GM21367 (cell line): ENCODE data around the gene DPEP1.
"Not testable (repeated sequence)": the region's sequence is repeated elsewhere in the genome, so short reads cannot be mapped to it uniquely, and the experiment has no call there.

ENCODE experiments used
- ATAC-seq: cut with Tn5 transposase; IDR thresholded peaks from one replicate; pipeline ENCODE4 v1.9.1; 2021; ENCODE audit not compliant: unreplicated experiment

The DPEP1 gene

DNA sequence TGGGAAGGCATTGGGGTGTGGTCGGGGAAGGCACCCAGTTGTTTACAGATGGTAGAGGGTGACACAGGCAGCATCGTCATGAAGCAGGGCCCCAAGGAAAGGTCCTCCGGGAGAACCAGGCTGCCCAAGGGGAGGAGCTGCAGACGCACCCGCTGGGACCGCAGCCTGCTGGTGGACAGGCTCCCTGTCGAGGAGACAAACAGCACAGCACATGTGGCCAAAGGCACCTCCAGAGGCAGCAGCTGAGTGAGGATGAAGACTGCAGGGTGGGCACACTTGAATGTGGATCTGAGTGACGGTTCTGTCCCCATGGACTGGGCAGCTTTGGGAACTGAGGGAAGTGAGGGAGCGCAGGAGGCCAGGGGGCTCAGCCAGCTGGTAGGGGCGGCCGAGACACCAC is 31.7 kb downstream of the DPEP1 start:
- no peak for ATAC-seq

DNA sequence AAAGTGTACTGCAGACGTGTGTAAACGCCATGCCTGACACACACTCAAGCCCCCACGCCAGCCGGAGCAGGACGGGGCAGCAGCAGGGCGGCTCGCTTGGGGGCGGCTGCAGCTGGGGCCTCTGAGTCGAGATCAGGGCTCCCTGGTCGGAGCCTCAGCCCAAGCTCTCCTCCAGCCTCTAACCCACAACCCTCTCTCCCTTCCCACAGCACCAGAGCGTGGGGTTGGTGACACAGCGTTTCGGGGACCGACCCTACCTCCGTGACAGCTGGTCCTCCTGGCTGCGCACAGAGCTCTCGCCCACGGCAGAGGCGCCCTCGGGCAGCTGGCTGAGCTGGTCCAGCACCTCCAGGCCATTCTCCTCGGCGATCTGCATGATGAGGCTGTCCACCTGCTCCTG is 32.8 kb downstream of the DPEP1 start:
- no peak for ATAC-seq

DNA sequence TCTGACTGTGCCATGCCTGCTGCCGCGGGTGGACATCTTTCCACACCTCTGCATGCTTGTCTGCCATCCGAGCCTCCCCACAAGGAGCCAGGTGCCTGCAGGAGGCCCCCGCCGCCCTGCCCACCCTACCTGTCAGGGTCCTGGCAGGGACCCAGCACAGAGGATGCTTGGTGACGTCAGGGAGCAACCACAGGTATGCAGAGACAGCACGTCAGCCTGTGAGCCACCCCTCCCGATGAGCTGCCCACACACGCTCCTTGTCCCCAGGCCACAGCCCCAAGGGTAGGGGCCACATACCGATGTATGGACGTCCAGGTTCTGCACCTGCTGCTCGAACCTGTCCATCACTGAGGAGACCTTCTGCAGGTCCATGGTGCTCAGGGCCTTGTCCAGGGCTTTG is 33.5 kb downstream of the DPEP1 start:
- ATAC-seq = no peak

DNA sequence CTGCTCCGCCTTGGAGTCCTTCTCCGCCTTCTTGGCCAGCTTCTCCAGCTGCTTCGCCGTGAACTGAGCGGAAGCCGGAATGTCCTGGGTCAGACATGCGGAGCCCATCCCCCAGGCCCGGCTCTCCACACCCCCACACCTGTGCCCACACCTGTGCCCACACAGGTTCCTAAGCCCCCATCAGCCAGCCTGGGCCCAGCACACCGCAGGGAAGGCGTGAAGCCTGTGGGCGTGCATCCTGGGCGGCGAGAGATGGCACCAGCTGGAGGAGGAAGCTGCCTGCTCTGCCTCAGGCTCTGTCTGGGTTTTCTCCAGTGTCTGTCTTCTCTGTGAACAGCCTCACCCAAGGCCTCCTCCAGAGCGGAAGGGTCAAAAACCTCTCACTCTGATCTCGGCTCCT is 38.1 kb downstream of the DPEP1 start:
- no peak for ATAC-seq

DNA sequence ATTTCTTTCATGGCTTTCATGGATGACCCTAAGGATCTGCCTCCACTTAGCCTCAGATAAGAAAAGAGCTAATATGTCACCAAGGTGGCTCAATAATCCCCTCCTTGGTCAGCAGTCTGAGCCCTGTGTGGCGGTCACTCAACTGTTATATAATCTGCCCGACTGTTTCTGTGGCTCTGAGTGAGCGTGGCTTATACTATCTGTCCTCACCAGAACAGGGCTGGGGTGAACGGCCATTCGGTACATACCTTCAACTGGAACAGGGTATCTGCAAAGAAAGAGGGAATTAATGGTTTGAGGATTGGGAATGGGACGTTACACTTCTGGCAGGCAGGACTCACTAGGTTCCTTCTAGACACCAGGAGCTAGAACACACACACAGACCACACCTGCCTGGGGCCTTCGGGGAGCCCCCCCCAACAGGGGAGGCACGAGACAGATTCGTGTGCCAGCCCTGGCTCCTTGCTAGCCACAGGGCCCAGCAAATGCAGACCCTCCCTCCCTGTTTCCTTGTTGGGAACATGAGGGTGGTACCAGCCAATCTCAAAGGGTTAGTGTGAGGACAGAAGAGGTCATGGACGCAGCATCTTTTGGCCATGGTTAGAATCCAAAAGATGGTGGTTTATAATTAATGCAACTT is 40.3 kb downstream of the DPEP1 start:
- no peak for ATAC-seq

DNA sequence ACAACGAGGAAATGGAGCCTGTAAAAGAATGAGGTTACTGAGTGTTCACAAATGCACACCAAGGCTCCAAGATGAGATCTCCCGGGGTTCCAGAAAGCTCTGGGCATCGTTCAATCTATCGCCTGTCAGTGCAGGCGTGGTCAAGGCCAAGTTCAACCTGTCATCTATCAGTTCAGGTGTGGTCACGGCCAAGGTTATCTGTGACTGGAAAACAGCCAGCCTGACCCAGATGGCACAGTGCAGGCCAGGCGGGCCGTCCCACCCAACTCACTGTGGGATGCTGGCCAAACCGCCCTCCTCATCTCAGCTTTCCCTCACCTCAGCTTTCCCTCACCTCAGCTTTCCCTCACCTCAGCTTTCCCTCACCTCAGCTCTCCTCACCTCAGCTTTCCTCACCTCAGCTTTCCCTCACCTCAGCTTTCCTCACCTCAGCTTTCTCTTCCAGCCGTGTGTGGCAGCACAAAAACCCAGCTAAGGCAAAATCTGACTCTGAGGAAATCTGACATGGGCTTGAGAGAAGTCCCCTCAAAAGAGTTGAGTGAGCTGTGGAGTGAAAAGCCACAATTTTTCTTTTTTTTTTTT is 41.7 kb downstream of the DPEP1 start:
- ATAC-seq = no peak

DNA sequence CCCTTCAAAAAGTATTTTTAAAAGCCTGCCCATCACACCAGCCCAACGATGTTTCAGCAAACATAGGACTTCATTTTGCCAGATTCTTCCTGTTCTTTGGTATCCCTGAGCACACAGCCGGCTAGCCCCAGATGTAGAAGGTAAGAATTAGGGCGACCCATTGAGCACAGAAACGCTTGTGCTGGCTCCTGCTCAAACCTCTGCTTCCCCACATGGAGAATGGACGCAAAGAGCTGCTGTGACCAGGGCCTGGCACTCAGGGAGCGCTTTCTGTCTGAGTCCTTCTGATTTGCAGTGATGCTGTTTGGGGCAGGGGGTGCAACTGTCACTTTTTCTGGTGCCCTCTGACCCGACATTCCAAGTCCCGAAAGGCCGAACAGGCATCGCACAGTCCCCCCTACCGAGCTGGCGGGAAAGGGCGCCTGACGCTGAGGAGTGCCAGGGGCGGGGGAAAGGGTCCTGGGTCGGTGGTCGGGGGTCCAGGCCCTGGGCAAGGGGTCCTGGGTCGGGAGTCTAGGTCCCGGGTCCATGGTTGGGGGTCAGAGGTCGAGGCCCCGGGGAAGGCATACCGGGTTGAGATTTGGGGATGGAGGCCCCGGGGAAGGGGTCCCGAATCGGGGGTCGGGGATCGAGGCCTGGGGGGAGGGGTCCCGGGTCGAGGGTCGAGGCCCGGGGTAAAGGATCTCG is 43.1 kb downstream of the DPEP1 start:
- no peak for ATAC-seq

DNA sequence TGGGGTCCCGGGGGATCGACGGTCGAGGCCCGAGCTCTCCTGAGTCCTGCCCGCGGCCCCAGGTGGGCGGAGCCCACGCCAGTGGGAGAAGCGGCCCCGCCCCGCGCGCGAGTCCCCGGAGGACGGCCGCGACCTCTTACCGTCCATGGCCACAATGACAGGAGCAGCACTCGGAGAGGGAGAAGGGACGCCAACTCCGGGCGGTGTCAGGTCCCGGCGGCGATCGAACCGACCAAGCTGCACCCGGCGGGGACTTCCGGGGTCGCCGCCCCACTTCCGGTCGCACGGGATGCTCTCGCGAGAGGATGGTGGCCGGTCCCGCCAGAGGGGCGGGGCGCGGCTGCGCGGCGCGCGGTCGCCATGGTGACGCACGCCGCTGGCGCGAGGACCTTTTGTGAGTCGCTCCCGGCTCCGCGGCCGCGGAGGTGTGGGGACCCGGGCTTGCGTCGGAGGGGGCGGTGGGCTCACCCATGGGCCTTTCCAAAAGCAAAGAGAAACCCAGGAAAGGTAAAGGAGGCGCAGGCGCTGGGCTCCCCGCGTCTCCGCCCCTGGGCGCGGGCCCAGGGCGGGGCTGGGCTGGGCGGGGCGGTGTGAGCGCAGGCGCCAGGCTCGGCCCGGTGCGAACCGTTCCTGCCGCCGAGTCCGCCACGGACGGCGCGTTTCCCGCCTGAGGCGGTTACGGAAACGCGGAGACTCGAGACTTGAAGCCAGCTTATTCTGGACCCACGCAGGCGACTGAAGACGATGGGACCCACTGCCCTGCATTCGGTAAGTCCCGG is 44.2 kb downstream of the DPEP1 start, which contains the start of the genes CHMP1A and SPATA33:
Gene CHMP1A, minus strand, starts transcription at position 267 of the 779 bp plus-strand sequence. Its CDS starts 120 bp downstream, at position 147.
Gene SPATA33, plus strand, starts transcription at position 395 of the 779 bp plus-strand sequence. Its CDS starts 76 bp downstream, at position 471.
- ATAC-seq = peak; percentile 85

DNA sequence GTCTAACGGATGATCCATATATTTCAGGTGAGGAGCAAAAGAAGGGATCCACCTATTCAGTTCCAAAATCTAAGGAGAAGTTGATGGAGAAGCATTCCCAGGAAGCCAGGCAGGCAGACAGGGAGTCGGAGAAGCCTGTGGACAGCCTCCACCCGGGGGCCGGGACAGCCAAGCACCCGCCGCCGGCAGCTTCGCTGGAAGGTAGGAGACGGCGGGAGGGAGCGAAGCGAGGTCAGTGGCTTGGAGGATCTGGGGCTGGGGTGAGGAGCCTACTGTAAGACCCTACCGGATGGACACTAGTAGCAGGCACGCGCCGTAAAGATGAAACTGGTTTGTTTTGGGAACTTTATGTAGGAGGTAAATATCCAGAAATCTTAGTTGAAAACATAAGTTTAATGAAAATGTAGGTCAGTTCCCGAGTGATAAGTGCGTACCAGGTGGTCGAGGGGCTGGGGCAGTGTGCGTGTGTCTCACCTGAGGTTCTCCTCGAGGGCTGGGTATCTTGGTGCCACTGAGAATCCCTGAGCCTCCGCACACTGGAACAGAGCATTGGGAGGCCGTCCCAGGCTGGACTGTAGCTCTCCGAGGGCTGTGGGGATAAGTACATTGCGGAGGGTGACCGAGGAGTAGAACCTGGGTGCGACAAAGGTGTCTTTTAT is 44.9 kb downstream of the DPEP1 start:
- ATAC-seq = no peak

DNA sequence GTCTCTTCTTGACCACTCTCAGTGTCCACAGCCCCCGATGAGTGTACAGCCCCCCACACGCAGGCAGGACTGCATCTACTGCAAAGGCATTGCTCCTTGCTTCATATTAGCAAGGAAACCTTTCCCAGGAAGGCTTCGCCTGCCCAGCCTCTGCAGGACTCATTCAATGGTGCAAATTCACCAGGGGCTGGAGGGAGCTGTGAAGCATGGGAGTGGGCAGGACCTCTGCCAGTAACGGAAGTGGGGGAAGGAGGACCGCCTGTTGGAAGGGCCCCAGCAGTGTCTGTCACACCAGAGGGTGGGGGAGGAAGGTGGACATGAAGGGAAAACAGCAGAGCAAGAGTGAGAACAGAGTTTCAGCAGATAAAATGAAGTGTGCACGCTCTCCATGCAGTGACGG is 46.7 kb downstream of the DPEP1 start:
- ATAC-seq = no peak

DNA sequence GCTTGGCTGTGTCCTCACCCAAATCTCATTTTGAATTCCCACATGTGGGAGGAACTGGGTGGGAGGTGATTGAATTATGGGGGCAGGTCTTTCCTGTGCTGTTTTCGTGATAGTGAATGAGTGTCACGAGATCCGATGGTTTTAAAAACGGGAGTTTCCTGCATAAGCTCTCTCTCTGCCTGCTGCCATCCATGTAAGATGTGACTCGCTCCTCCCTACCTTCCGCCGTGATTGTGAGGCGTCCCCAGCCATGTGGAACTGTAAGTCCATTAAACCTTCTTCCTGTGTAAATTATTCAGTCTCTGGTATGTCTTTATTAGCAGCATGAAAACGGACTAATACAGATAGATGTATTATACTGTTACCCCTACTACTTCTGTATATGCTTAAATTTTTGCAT is 47.8 kb downstream of the DPEP1 start:
- no peak for ATAC-seq

DNA sequence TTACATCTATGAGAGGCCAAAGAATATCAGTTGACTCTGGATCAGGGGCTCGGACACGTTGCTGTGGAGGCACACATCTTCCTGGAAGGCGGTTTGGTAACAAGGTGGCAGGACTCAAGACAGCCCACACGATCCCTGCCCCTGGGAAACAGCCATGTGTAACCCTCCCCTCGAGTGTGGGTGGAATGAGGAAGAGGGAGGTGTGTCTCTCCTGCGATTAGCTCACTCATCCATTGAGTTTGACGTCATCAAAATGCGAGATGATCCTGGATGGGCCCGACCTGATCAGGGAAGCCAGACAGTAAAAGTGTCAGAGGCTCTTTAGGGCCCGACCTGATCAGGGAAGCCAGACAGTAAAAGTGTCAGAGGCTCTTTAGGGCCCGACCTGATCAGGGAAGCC is 50.8 kb downstream of the DPEP1 start:
- not testable (repeated sequence) for ATAC-seq

DNA sequence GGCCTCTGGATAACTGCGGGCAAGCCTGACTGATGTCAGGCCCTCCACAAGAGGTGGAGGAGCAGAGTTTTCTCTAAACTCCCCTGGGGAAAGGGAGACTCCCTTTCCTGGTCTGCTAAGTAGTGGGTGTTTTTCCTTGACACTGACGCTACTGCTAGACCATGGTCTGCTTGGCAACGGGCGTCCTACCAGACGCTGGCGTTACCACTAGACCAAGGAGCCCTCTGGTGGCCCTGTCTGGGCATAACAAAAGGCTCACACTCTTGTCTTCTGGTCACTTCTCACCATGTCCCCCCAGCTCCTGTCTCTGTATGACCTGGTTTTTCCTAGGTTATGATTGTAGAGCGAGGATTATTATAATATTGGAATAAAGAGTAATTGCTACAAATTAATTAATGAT is 53.6 kb downstream of the DPEP1 start:
- not testable (repeated sequence) for ATAC-seq

DNA sequence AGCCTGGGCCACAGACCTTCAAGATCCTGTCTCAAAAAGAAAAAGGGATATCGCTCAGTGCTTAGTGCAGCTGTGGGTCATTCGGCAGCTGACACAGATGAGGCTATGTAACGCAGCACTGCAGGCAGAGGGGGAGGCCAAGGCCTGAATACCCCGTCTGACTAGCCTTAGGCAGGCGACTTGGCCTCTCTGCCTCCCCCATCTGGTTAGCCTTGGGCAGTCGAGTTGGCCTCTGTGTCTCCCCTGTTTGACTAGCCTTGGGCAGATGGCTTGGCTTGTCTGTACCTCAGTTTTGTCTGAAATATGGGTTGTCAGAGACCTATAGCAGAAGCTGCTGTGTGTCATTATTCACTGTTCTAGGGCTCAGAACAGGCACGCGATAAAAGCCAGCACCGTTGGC is 54.2 kb downstream of the DPEP1 start:
- no peak for ATAC-seq

DNA sequence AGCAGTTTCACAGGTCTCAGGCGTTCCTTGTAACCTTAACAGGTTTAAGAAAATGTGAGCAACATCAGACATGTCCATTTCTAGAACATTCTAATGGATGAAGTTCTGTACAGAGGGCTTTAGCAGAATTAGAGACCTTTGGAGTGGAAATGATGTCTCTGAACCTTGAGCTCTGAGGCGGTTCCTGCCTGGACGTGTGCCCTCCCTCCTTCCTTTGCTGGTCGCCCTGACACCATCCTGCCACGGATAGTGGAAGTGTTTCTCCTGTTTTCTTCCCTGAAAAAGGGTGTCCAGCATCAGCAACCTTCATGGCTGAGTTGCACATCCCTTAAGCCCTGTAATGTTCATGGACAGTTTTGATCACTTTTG is 55.3 kb downstream of the DPEP1 start:
- ATAC-seq = no peak

DNA sequence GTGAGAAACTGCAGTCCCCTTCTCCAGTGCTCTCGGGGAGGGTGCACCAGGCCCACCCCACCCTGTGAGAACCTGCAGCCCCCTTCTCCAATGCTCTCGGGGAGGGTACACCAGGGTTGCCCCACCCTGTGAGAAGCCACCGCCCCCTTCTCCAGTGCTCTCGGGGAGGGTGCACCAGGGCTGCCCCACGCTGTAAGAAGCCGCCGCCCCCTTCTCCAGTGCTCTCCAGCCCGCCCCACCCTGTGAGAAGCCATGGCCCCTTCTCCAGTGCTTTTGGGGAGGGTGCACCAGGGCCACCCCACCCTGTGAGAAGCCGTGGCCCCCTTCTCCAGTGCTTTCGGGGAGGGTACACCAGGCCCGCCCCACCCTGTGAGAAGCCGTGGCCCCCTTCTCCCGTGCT is 56.3 kb downstream of the DPEP1 start:
- no peak for ATAC-seq

DNA sequence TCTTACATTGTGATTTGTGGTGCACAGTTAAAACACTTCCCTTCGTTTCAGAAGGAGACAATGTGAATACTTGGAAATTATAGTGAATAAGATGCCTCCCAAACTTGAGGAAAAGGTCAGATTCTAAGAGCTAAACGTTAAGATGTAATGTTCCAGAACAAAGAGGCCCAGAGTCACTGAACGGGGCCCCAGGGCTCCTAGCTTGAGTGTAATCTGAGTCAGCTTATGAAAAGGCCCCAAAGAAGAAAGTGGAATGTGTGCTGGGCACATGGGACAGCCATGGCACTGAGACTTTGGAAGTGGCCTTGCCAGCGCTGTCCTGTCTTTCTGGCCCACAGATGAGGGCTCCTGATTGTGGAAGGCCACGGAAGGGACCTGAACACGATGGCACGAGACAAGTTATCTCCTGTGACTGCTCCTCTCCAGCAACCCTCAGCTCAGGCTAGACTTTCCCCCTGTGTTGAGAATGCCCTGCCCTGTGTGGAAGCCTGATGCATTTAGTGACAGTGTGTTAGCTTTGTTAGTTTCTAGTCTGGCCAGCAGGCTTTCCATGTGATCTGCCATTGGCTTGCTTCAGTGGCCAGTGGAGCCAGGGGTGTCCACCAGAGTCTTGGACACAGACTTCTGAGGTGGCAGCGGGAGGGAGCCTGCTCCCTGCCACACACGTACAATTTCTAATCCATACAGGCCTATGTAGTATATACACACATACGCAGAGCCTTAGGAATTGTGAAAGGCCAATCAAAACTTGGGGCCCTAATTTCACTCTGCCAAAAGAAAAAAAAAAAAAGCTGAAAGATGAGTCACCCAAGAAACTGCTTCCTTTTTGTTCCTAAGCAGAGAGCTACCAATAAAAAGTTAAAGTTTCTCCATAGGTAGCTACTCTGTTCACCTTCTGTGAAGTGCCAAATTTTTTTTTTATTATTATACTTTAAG is 57.3 kb downstream of the DPEP1 start:
- no peak for ATAC-seq

DNA sequence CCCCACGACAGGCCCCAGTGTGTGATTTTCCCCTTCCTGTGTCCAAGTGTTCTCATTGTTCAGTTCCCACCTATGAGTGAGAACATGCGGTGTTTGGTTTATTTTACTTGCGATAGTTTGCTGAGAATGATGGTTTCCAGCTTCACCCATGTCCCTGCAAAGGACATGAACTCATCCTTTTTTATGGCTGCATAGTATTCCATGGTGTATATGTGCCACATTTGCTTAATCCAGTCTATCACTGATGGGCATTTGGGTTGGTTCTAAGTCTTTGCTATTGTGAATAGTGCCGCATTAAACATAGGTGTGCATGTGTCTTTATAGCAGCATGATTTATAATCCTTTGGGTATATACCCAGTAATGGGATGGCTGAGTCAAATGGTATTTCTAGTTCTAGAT is 58.1 kb downstream of the DPEP1 start:
- ATAC-seq = not testable (repeated sequence)

DNA sequence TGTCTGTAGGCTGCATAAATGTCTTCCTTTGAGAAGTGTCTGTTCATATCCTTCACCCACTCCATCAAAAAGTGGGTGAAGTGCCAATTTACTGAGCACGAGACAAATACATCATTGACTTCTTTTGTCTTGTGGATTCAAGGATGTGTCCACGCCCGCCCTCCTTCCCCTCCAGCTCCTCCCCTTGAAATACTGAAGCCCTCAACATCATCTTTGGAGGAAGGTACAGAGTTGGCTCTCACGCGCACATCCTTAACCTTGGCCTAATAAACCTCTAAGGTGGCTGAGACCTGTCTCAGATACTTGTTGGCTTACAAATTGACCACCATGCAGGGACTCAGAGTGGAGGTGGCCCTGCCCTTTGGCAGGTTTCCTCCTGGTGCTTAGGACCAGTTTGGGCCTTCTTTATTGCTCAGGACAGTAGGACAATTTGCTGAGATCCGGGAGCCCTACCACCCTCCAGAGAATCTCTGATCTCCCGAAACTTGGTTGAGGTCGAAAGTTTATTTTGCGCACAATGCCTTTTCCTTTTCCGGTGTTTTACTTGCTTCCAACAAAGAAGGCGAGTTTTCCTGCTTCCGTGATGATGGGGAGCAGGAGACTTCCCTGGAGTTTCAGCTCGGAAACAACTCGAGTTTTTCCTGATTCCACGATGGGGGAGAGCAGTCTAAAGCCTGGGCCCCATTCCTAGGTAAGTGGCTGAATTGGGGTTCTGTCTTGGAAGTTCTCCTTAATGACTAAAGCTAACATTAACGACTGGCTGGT is 58.9 kb downstream of the DPEP1 start:
- ATAC-seq = no peak
